Glutamatergic neuron (in vitro differentiated cells): Measurements from ENCODE around the gene PSMA5. TPM values are rescaled to one million over a fixed set of nuclear protein-coding genes. Genes with fewer than 3 reads are reported as not detected.

Source experiments
- DNase-seq: peaks from one replicate; pipeline ENCODE4 v3.0.0; 2022
- H3K27ac Mint-ChIP-seq: one replicate; pipeline ENCODE4 v1.8.0; 2020; ENCODE audit warnings: mild to moderate bottlenecking, mixed read lengths, inconsistent platforms; ENCODE audit not compliant: unreplicated experiment
- H3K27me3 Mint-ChIP-seq: one replicate; pipeline ENCODE4 v1.8.0; 2020; ENCODE audit warnings: mild to moderate bottlenecking, moderate library complexity, mixed read lengths, inconsistent platforms; ENCODE audit not compliant: unreplicated experiment
- H3K36me3 Mint-ChIP-seq: one replicate; pipeline ENCODE4 v1.8.0; 2020; ENCODE audit warnings: mild to moderate bottlenecking, mixed read lengths, inconsistent platforms; ENCODE audit not compliant: unreplicated experiment
- H3K4me1 Mint-ChIP-seq: one replicate; pipeline ENCODE4 v1.8.0; 2020; ENCODE audit warnings: mild to moderate bottlenecking, low read depth, mixed read lengths, inconsistent platforms; ENCODE audit not compliant: unreplicated experiment
- H3K4me3 Mint-ChIP-seq: one replicate; pipeline ENCODE4 v1.8.0; 2020; ENCODE audit warnings: mild to moderate bottlenecking, mixed read lengths, inconsistent platforms; ENCODE audit not compliant: unreplicated experiment
- H3K9me3 Mint-ChIP-seq: one replicate; pipeline ENCODE4 v1.8.0; 2020; ENCODE audit warnings: mild to moderate bottlenecking, moderate library complexity, mixed read lengths, inconsistent platforms; ENCODE audit not compliant: unreplicated experiment
- CTCF ChIP-seq: fragments of 200-600 bp; sonication (generic); IDR thresholded peaks from one replicate; pipeline ENCODE4 v1.5.0; 2021; ENCODE audit not compliant: partially characterized antibody, unreplicated experiment
- total RNA-seq: library from RNA; stranded (reverse); fragmentation: NEBNext Ultra II Directional; extraction: Animal tissue kit (Norgen Biotek cat#: 25700); gene quantifications from one replicate; pipeline ENCODE4 v1.2.1, GENCODE V29; 2021; ENCODE audit not compliant: unreplicated experiment

The PSMA5 gene
- total RNA-seq, 1 donor from 2014 or later, result 54.0 TPM

- TF ChIP-seq CTCF, result no peak
- no peak for DNase-seq
- peaks cover 4% of the 10 kb centered on the region for H3K36me3 Mint-ChIP-seq
- H3K9me3 Mint-ChIP-seq, result peaks cover 3% of the 10 kb centered on the region
- H3K27ac Mint-ChIP-seq, result no peak overlapping the region
- no peaks in the 10 kb centered on the region for H3K4me1 Mint-ChIP-seq
- H3K4me3 Mint-ChIP-seq, result no peak overlapping the region
- peaks cover 11% of the 10 kb centered on the region for H3K27me3 Mint-ChIP-seq
Observed at GRCh38 chr1:109470245-109470644, 44.0 kb upstream of the PSMA5 start.

- Mint-ChIP-seq H3K27ac (no peak overlapping the region), H3K4me1 (no peaks in the 10 kb centered on the region), H3K27me3 (peaks cover 12% of the 10 kb centered on the region), H3K36me3 (no peaks in the 10 kb centered on the region), H3K4me3 (no peak overlapping the region), H3K9me3 (peaks cover 2% of the 10 kb centered on the region)
- DNase-seq, result no peak
- TF ChIP-seq CTCF, result no peak
Observed at GRCh38 chr1:109468903-109469302, 42.7 kb upstream of the PSMA5 start.

- TF ChIP-seq CTCF, result no peak
- Mint-ChIP-seq H3K36me3 (no peaks in the 10 kb centered on the region), H3K27ac (no peak overlapping the region), H3K9me3 (peaks cover 2% of the 10 kb centered on the region), H3K4me3 (no peak overlapping the region), H3K4me1 (no peaks in the 10 kb centered on the region), H3K27me3 (peaks cover 12% of the 10 kb centered on the region)
- no peak for DNase-seq
Observed at GRCh38 chr1:109468061-109468460, 41.8 kb upstream of the PSMA5 start.

DNA sequence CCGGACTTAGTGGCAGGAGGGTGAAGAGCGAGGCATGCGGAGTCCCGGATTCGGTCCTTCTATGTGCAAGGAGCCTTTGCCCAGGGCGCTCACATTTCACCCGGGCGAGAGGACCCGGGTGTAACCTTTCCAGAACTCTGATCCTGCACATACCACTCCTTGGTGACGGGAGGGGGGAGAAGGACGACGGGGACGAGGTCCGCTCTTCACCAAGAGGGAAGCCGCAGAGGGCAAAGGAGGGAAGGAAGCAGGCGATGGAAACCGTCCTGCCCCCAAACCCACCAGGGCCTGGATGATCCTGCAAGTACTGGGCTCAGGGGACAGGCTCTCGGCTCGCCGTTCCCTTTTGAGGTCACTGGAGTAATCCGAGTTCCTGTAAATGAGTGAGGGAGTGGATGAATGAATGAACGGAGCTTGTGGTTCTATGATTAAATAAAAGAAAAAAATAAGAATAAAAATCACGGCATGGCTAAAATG lies 41.1 kb upstream of the PSMA5 start:
- Mint-ChIP-seq H3K36me3 (no peaks in the 10 kb centered on the region), H3K4me3 (peak overlapping the region; percentile 12), H3K27me3 (peaks cover 12% of the 10 kb centered on the region), H3K9me3 (peaks cover 2% of the 10 kb centered on the region), H3K4me1 (no peaks in the 10 kb centered on the region), H3K27ac (no peak overlapping the region)
- no peak for DNase-seq
- TF ChIP-seq CTCF, result no peak

GRCh38 chr1:109466452-109467300 lies 40.4 kb upstream of the PSMA5 start, which contains the start of gene SYPL2:
TSS of gene SYPL2 (plus strand) at chr1:109466546. CDS start at chr1:109466844, 298 bp downstream.
- peak within 1 kb of the TSS; percentile 82 for H3K4me3 Mint-ChIP-seq
- no peak within 1 kb of the TSS for H3K27ac Mint-ChIP-seq
- TF ChIP-seq CTCF, result no peak
- H3K4me1 Mint-ChIP-seq, result no peaks in the 10 kb centered on the region
- peaks cover 2% of the 10 kb centered on the region for H3K9me3 Mint-ChIP-seq
- H3K36me3 Mint-ChIP-seq, result no peaks in the 10 kb centered on the region
- peak; percentile 48 for DNase-seq
- H3K27me3 Mint-ChIP-seq, result peaks cover 12% of the 10 kb centered on the region
